Spleen (tissue), 7 donors: ENCODE results near the gene SLC46A2.

Source experiments
- CTCF ChIP-seq, 11 experiments: fragments of 200-600 bp in 7 of 11; fragments of 450-650 bp in 4 of 11; sonication (generic) in 4 of 11; IDR thresholded peaks in 8 of 11; conservative IDR thresholded peaks in 3 of 11; 1 replicate in 7 of 11; 2 replicates in 4 of 11; pipeline versions ENCODE4 v1.4.0 to v1.8.0; 2016 to 2021; ENCODE audit warnings: antibody characterized with exemption in 11 of 11, inconsistent platforms in 4 of 11, mild to moderate bottlenecking in 1 of 11
- POLR2A ChIP-seq, 3 donors: fragments of 450-650 bp; IDR thresholded peaks; one replicate each; pipeline ENCODE4 v1.5.1; 2017; ENCODE audit warnings: antibody characterized with exemption in 3 of 3, mild to moderate bottlenecking in 1 of 3
- donor health status: DM: no; HTN: no; CAD: no; lungs with moderate emphysema.
- donor health status: DM: no; HTN: no; CAD: no.
- donor health status: DM: no; HTN: no; CAD: no.

- TF ChIP-seq CTCF (IDR thresholded peaks at IDR 0.05 in 8 of 11, conservative IDR thresholded peaks at IDR 0.05 in 3 of 11): no peak
- no peak for TF ChIP-seq POLR2A (IDR thresholded peaks at IDR 0.05)
These were observed 42.1 kb downstream of the SLC46A2 start for GRCh38 chr9:112848316-112849151.
